ENCODE measurements around the gene CD1E. TPM values are rescaled to one million over a fixed set of nuclear protein-coding genes. Genes with fewer than 3 reads are reported as not detected.
"Not testable (repeated sequence)": the region's sequence is repeated elsewhere in the genome, so short reads cannot be mapped to it uniquely, and the experiment has no call there.

The CD1E gene
- total RNA-seq, 3 donors from 2014 or later = 0.64 to 1.2 TPM; not detected in 1

DNA sequence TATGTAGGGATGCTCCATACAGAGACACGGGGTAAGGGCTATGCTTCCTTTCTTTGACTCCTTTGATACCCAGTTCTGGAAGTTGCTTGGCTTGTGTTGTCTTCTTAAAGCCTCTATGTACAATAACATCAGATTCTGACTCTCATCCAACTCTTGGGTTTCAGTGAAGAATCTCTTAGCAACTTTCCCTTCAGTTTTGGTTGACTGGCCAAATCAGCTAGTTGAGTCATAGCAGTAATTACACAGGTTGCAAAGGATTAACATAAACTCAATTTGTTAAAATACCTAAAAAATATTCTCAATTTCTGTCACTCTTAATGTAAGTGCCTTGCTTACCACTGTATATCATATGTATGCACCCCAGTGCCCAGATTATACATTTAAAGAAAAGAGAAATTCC is 9.2 kb downstream of the CD1E start:
- Histone ChIP-seq H3K36me3 (no peaks in the 10 kb centered on the region), H3K4me3 (no peak overlapping the region), H3K27ac (no peak overlapping the region), H3K27me3 (no peaks in the 10 kb centered on the region), H3K9me3 (no peaks in the 10 kb centered on the region), H3K4me1 (no peaks in the 10 kb centered on the region)
- TF ChIP-seq, protein P1, sequence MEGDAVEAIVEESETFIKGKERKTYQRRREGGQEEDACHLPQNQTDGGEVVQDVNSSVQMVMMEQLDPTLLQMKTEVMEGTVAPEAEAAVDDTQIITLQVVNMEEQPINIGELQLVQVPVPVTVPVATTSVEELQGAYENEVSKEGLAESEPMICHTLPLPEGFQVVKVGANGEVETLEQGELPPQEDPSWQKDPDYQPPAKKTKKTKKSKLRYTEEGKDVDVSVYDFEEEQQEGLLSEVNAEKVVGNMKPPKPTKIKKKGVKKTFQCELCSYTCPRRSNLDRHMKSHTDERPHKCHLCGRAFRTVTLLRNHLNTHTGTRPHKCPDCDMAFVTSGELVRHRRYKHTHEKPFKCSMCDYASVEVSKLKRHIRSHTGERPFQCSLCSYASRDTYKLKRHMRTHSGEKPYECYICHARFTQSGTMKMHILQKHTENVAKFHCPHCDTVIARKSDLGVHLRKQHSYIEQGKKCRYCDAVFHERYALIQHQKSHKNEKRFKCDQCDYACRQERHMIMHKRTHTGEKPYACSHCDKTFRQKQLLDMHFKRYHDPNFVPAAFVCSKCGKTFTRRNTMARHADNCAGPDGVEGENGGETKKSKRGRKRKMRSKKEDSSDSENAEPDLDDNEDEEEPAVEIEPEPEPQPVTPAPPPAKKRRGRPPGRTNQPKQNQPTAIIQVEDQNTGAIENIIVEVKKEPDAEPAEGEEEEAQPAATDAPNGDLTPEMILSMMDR (IDR thresholded peaks at IDR 0.05) = no peak
- TF ChIP-seq POLR2AphosphoS5 (IDR thresholded peaks at IDR 0.05) = no peak
- TF ChIP-seq POLR2A (IDR thresholded peaks at IDR 0.05) = no peak
- intact Hi-C loops (cut with DNase I; ENCODE audit: low total_unique reads) = no loop called here
- no peak for DNase-seq (ENCODE audit: low spot score in 2 of 2)

DNA sequence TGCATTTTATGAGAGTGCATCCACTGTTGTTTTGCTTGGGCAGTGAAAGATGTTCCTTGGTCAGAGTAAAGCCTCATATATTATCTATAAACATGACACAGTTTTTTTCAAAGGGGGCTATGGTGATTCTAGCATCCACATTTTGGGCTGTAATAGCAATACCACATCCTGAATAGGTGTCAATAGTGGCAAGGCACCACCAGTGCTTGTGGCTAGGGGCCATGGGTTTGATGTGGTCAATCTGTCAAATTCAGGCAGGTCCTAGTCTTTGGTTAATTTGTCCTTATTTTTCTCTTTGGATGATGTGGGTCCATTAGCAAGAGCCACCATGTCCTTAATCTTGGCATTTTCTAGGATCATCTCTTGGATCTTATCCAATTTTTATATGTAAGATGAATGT is 13.1 kb downstream of the CD1E start:
- H3K27ac ChIP-seq = no peak overlapping the region
- intact Hi-C loops (cut with DNase I; ENCODE audit: low total_unique reads) = no loop called here
- no peaks in the 10 kb centered on the region for H3K36me3 ChIP-seq
- TF ChIP-seq POLR2AphosphoS5 (IDR thresholded peaks at IDR 0.05) = no peak
- TF ChIP-seq, protein P1 (IDR thresholded peaks at IDR 0.05) = no peak
- H3K9me3 ChIP-seq = peaks cover 10 to 16% of the 10 kb centered on the region in 2 donors
- no peak overlapping the region for H3K4me3 ChIP-seq
- no peaks in the 10 kb centered on the region for H3K27me3 ChIP-seq
- H3K4me1 ChIP-seq = no peaks in the 10 kb centered on the region
- no peak for DNase-seq (ENCODE audit: low spot score in 2 of 2)

DNA sequence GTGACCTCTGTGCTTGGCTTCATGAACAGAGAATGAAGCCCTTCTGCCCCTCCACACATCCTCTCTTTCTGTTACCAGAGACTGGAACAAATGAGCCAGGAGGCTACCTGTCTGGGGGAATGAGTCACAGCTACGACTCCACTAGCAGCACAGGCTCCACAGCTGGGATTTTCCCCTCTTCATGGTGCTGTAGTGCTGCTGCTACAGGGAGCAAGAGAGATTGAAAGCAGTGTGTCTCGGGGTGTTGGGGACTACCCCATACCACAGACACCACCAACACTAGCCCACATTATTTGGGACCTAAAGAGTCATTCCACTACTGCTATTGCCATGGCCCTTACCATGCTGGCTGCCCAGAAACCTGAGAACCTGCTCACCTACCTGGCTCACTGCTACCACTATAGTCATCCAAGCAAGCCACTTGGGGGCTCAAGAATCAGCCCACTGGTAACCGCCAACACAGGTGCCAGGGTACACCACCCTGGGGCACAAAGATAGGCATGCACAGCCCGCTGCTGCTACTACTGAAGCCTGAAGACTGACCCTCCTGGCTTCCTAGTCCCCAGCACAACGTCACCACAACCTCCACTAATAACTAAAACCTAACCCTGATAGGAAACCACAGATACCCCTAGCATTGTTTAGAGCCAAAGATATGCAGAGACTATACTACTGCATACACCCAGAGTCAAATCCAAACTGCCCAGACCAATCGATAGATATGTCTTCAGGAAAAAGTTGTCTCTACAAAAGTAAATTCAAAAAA is 17.7 kb downstream of the CD1E start:
- intact Hi-C loops (cut with DNase I; ENCODE audit: low total_unique reads) = no loop called here
- Histone ChIP-seq H3K9me3 (peaks cover 11 to 30% of the 10 kb centered on the region in 2 donors), H3K27ac (no peak overlapping the region), H3K4me1 (no peaks in the 10 kb centered on the region), H3K36me3 (no peaks in the 10 kb centered on the region), H3K4me3 (no peak overlapping the region), H3K27me3 (no peaks in the 10 kb centered on the region)
- no peak for DNase-seq (ENCODE audit: low spot score in 2 of 2)
- TF ChIP-seq POLR2AphosphoS5 (IDR thresholded peaks at IDR 0.05) = no peak
- TF ChIP-seq, protein P1 (IDR thresholded peaks at IDR 0.05) = no peak
- TF ChIP-seq POLR2A (IDR thresholded peaks at IDR 0.05) = no peak

- H3K36me3 ChIP-seq; H3K27ac ChIP-seq; H3K4me1 ChIP-seq; H3K4me3 ChIP-seq; H3K27me3 ChIP-seq; intact Hi-C loops (cut with DNase I; ENCODE audit: low total_unique reads); DNase-seq (ENCODE audit: low spot score in 2 of 2): not testable (repeated sequence)
- peaks cover 11 to 30% of the 10 kb centered on the region in 2 donors for H3K9me3 ChIP-seq
These were observed 20.4 kb downstream of the CD1E start for GRCh38 chr1:158374101-158374500.

DNA sequence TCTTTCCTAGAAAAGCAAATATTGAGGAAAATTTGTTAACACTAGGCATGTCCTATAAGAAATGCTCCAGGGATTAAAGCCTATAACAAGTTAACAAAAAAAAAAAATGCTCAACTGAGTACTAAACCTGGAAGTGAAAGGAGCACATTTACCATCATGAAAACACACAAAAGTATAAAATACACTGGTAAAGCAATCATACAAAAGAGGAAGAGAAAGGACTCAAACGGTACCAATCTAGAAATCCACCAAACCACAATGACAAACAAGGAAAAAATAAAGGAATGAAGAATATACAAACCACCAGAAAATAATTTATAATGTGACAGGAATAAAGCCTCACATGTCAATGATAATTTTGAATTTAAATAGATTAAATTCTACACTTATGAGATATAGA is 21.2 kb downstream of the CD1E start:
- DNase-seq (ENCODE audit: low spot score in 2 of 2) = no peak
- Histone ChIP-seq H3K9me3 (peaks cover 11 to 30% of the 10 kb centered on the region in 2 donors), H3K27ac (no peak overlapping the region), H3K27me3 (no peaks in the 10 kb centered on the region), H3K4me1 (no peaks in the 10 kb centered on the region), H3K4me3 (no peak overlapping the region), H3K36me3 (no peaks in the 10 kb centered on the region)
- TF ChIP-seq, protein P1 (IDR thresholded peaks at IDR 0.05) = no peak
- no peak for TF ChIP-seq POLR2AphosphoS5 (IDR thresholded peaks at IDR 0.05)
- no peak for TF ChIP-seq POLR2A (IDR thresholded peaks at IDR 0.05)
- intact Hi-C loops (cut with DNase I; ENCODE audit: low total_unique reads) = no loop called here
